Measurements from ENCODE around the gene PRDM5. TPM values are rescaled to one million over a fixed set of nuclear protein-coding genes. Genes with fewer than 3 reads are reported as not detected.

Gene PRDM5
- total RNA-seq, 1 donor from 2014 or later: 7.3 TPM

DNA sequence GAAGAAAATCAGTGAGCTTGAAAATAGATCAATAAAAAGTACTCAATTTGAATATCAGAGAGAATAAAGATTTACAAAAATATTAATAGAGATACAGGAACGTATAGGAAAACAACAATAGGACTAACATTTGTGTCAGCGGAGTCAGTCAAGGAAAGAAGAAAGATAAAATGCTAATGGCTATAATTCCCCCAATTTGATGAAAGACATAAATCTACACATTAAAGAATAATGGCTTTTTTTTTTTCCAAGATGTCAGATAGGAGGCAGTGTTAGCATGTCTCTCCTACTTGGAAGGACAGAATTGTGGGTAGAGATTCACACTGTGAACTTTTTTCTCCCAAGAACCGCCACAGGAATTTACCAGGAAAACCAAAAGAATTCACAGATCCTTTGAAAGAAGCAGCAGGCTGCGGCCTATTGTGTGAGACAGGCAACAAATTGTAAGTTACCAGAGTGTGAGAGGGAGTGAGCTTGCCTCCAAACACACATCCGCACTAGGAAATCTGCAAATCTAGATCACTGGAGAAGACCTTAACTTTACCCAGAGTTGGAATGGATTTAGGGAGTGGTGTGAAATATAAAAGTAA, 249.9 kb downstream of the PRDM5 start:
- TF ChIP-seq, protein P1, sequence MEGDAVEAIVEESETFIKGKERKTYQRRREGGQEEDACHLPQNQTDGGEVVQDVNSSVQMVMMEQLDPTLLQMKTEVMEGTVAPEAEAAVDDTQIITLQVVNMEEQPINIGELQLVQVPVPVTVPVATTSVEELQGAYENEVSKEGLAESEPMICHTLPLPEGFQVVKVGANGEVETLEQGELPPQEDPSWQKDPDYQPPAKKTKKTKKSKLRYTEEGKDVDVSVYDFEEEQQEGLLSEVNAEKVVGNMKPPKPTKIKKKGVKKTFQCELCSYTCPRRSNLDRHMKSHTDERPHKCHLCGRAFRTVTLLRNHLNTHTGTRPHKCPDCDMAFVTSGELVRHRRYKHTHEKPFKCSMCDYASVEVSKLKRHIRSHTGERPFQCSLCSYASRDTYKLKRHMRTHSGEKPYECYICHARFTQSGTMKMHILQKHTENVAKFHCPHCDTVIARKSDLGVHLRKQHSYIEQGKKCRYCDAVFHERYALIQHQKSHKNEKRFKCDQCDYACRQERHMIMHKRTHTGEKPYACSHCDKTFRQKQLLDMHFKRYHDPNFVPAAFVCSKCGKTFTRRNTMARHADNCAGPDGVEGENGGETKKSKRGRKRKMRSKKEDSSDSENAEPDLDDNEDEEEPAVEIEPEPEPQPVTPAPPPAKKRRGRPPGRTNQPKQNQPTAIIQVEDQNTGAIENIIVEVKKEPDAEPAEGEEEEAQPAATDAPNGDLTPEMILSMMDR (IDR thresholded peaks at IDR 0.05; ENCODE audit: insufficient read depth, low read length, poor library complexity, severe bottlenecking): no peak
- DNase-seq (ENCODE audit: low read depth): no peak
- Histone ChIP-seq H3K27me3 (ENCODE audit: control insufficient read depth, insufficient read depth, low read length) (no peaks in the 10 kb centered on the region), H3K4me3 (ENCODE audit: low read depth, low read length) (no peak overlapping the region), H3K36me3 (ENCODE audit: control insufficient read depth, insufficient read depth, low read length) (no peaks in the 10 kb centered on the region)

DNA sequence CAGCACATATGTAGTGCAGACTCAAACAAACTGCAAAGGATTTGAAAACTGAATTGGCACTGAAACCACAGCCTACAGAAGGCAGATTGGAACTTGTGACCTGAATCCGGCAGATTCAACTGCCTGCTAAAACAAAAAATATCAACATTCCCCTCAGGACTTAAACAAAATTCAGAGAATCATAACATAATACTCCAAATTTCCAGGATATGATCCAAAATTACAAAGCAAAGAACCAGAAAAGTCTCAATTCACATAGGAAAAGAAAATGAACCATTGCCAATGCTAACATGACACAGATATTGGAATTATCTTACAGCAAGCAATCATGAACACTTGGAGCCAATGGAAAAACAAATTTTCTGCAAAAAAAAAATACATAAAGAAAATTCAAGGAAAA, 250.4 kb downstream of the PRDM5 start:
- Histone ChIP-seq H3K4me3 (ENCODE audit: low read depth, low read length) (no peak overlapping the region), H3K36me3 (ENCODE audit: control insufficient read depth, insufficient read depth, low read length) (no peaks in the 10 kb centered on the region), H3K27me3 (ENCODE audit: control insufficient read depth, insufficient read depth, low read length) (no peaks in the 10 kb centered on the region)
- TF ChIP-seq, protein P1 (IDR thresholded peaks at IDR 0.05; ENCODE audit: insufficient read depth, low read length, poor library complexity, severe bottlenecking): no peak
- DNase-seq (ENCODE audit: low read depth): no peak

DNA sequence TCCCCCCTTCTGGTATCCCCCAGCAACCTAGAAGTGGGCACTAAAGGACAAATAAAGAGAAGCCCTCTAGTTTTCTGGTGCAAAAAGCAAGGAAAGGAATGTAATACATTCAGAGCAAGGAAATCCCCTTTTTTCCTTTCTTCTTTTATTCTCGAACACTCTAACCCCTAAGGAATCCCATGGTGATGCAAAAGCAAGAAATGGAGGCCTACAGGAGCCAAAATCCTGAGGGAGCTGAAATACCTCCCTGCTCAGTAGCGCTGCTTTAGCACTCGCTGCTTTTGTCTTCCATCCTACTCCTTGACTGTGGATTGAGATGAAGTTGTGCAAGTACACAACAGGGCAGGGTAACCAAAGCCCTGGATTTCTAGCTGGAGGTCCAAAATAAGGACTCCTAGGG, 251.0 kb downstream of the PRDM5 start:
- no peaks in the 10 kb centered on the region for H3K36me3 ChIP-seq (ENCODE audit: control insufficient read depth, insufficient read depth, low read length)
- no peak for DNase-seq (ENCODE audit: low read depth)
- H3K4me3 ChIP-seq (ENCODE audit: low read depth, low read length): no peak overlapping the region
- TF ChIP-seq, protein P1 (IDR thresholded peaks at IDR 0.05; ENCODE audit: insufficient read depth, low read length, poor library complexity, severe bottlenecking): no peak
- no peaks in the 10 kb centered on the region for H3K27me3 ChIP-seq (ENCODE audit: control insufficient read depth, insufficient read depth, low read length)

DNA sequence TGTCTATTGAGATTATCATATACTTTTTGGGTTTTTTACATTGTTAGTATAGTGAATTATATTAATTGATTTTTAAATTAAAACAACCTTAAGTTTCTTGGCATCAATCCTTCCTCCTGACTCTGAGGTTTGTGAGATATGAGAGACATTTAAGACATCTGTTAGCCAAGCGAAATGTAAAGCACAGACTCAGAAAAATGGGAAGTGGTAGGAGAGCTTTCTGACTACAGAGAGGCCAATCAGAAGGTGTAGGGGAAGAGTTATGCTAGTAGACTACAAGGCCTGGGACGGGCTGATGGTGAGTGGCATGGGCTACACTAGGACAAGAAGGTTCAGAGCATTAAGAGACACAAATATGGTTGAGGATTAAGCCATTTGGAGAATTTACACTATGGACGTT, 255.4 kb downstream of the PRDM5 start:
- TF ChIP-seq, protein P1 (IDR thresholded peaks at IDR 0.05; ENCODE audit: insufficient read depth, low read length, poor library complexity, severe bottlenecking): no peak
- DNase-seq (ENCODE audit: low read depth): no peak
- no peak overlapping the region for H3K4me3 ChIP-seq (ENCODE audit: low read depth, low read length)
- H3K36me3 ChIP-seq (ENCODE audit: control insufficient read depth, insufficient read depth, low read length): no peaks in the 10 kb centered on the region
- H3K27me3 ChIP-seq (ENCODE audit: control insufficient read depth, insufficient read depth, low read length): no peaks in the 10 kb centered on the region

DNA sequence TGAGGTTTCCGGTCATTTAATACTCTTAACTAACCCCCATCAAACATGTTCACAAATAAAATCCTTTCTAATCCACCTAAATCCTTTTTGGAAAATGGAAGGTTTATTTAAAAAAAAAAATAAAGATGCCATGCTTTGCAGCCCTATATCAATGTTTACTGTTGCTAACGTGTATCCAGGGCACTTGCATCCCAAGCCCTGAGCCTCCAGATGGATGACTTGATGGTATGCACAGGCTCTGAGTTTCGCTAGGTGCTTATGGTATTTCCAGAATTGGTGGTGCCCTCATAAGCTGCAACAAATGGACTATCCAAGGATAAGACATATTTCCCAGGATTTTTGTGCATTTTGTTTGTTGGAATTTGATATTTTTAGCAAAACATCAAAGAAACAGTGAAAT, 257.7 kb downstream of the PRDM5 start:
- DNase-seq (ENCODE audit: low read depth): no peak
- TF ChIP-seq, protein P1 (IDR thresholded peaks at IDR 0.05; ENCODE audit: insufficient read depth, low read length, poor library complexity, severe bottlenecking): no peak
- H3K36me3 ChIP-seq (ENCODE audit: control insufficient read depth, insufficient read depth, low read length): no peaks in the 10 kb centered on the region
- no peaks in the 10 kb centered on the region for H3K27me3 ChIP-seq (ENCODE audit: control insufficient read depth, insufficient read depth, low read length)
- no peak overlapping the region for H3K4me3 ChIP-seq (ENCODE audit: low read depth, low read length)

DNA sequence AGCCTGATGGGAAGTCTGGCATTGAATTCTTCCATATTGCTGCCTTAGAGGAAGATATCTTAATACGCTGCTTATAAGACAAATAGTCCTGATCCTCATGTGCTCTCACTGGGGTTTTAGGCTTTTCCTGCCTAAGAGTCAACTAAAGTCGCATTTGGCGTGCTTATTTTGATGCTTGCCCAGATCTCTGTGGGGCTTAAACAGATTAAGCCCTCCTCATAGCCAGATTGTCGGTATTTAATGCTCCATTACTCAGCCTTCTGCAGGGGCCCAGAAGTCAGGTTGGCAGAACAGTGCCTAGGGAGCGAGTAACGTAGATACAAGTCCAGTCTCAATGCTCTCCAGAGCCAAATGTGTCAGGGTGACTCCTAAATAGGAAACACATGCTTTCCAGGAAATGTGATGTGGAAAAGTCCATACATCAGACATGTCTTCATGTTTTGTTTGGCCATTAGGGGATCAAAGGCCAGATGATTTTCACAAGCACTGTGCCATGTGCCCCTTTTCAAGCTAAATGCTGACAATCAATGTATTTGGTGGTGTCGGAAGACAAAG, 262.8 kb downstream of the PRDM5 start:
- DNase-seq (ENCODE audit: low read depth): no peak
- no peak overlapping the region for H3K4me3 ChIP-seq (ENCODE audit: low read depth, low read length)

More for the DNA sequence above, 262.8 kb downstream of the PRDM5 start:
- Histone ChIP-seq H3K27me3 (ENCODE audit: control insufficient read depth, insufficient read depth, low read length) (no peaks in the 10 kb centered on the region), H3K36me3 (ENCODE audit: control insufficient read depth, insufficient read depth, low read length) (no peaks in the 10 kb centered on the region)
- TF ChIP-seq, protein P1 (IDR thresholded peaks at IDR 0.05; ENCODE audit: insufficient read depth, low read length, poor library complexity, severe bottlenecking): no peak
